ENCODE measurements around the gene MRPL27. TPM values are rescaled to one million over a fixed set of nuclear protein-coding genes. Genes with fewer than 3 reads are reported as not detected.
"Not testable (repeated sequence)": the region's sequence is repeated elsewhere in the genome, so short reads cannot be mapped to it uniquely, and the experiment has no call there.

The MRPL27 gene
- total and polyA plus RNA-seq, 4 donors: 34.8 to 103 (median 62.9) TPM

GRCh38 chr17:50406578-50406977, 33.6 kb upstream of the MRPL27 start:
- Histone ChIP-seq H3K9me3 (ENCODE audit: control insufficient read depth, low read length) (no peaks in the 10 kb centered on the region), H3K36me3 (ENCODE audit: control insufficient read depth in 1 of 2, insufficient read depth in 2 of 2, low read length in 1 of 2) (no peaks in the 10 kb centered on the region), H3K4me1 (ENCODE audit: control insufficient read depth in 1 of 2, insufficient read depth in 2 of 2, low read length in 2 of 2) (no peaks in the 10 kb centered on the region), H3K27ac (ENCODE audit: low read depth in 1 of 2, low read length in 2 of 2) (no peak overlapping the region), H3K4me3 (ENCODE audit: low read length in 2 of 2) (no peak overlapping the region), H3K27me3 (ENCODE audit: control insufficient read depth in 1 of 2, insufficient read depth in 2 of 2, low read length in 1 of 2) (no peaks in the 10 kb centered on the region)
- 71 to 72% methylated on average over 5 of the region's 5 CpGs for WGBS, 2 donors
- DNase-seq (no peak), ATAC-seq (ENCODE audit: low FRiP score) (no peak)
- intact Hi-C loops (cut with DNase I): no loop called here

- H3K4me1 ChIP-seq (ENCODE audit: control insufficient read depth in 1 of 2, insufficient read depth in 2 of 2, low read length in 2 of 2); ATAC-seq (ENCODE audit: low FRiP score): not testable (repeated sequence)
Observed at GRCh38 chr17:50405351-50405750, 32.4 kb upstream of the MRPL27 start.

GRCh38 chr17:50399591-50399990, 26.6 kb upstream of the MRPL27 start:
- DNase-seq; H3K27me3 ChIP-seq (ENCODE audit: control insufficient read depth in 1 of 2, insufficient read depth in 2 of 2, low read length in 1 of 2); H3K4me1 ChIP-seq (ENCODE audit: control insufficient read depth in 1 of 2, insufficient read depth in 2 of 2, low read length in 2 of 2); intact Hi-C loops (cut with DNase I); H3K36me3 ChIP-seq (ENCODE audit: control insufficient read depth in 1 of 2, insufficient read depth in 2 of 2, low read length in 1 of 2); H3K9me3 ChIP-seq (ENCODE audit: control insufficient read depth, low read length); ATAC-seq (ENCODE audit: low FRiP score); H3K27ac ChIP-seq (ENCODE audit: low read depth in 1 of 2, low read length in 2 of 2); H3K4me3 ChIP-seq (ENCODE audit: low read length in 2 of 2): not testable (repeated sequence)
- 94 to 95% methylated on average over 8 of the region's 8 CpGs for WGBS, 2 donors

More at GRCh38 chr17:50405351-50405750, 32.4 kb upstream of the MRPL27 start:
- intact Hi-C loops (cut with DNase I); H3K27ac ChIP-seq (ENCODE audit: low read depth in 1 of 2, low read length in 2 of 2); DNase-seq; H3K9me3 ChIP-seq (ENCODE audit: control insufficient read depth, low read length); H3K36me3 ChIP-seq (ENCODE audit: control insufficient read depth in 1 of 2, insufficient read depth in 2 of 2, low read length in 1 of 2); H3K4me3 ChIP-seq (ENCODE audit: low read length in 2 of 2); H3K27me3 ChIP-seq (ENCODE audit: control insufficient read depth in 1 of 2, insufficient read depth in 2 of 2, low read length in 1 of 2): not testable (repeated sequence)
- 77 to 85% methylated on average over 4 of the region's 4 CpGs for WGBS, 2 donors

GRCh38 chr17:50398672-50399071, 25.7 kb upstream of the MRPL27 start:
- H3K27ac ChIP-seq (ENCODE audit: low read depth in 1 of 2, low read length in 2 of 2); H3K9me3 ChIP-seq (ENCODE audit: control insufficient read depth, low read length); ATAC-seq (ENCODE audit: low FRiP score); H3K36me3 ChIP-seq (ENCODE audit: control insufficient read depth in 1 of 2, insufficient read depth in 2 of 2, low read length in 1 of 2); intact Hi-C loops (cut with DNase I); H3K27me3 ChIP-seq (ENCODE audit: control insufficient read depth in 1 of 2, insufficient read depth in 2 of 2, low read length in 1 of 2); DNase-seq; H3K4me1 ChIP-seq (ENCODE audit: control insufficient read depth in 1 of 2, insufficient read depth in 2 of 2, low read length in 2 of 2); H3K4me3 ChIP-seq (ENCODE audit: low read length in 2 of 2): not testable (repeated sequence)
- WGBS, 2 donors: 97 to 99% methylated on average over 3 of the region's 3 CpGs

GRCh38 chr17:50397919-50398285, 24.9 kb upstream of the MRPL27 start:
- ATAC-seq (ENCODE audit: low FRiP score): no peak
- H3K36me3 ChIP-seq (ENCODE audit: control insufficient read depth in 1 of 2, insufficient read depth in 2 of 2, low read length in 1 of 2): peaks cover 0 to 2% of the 10 kb centered on the region in 2 donors
- no peak for DNase-seq
- no peaks in the 10 kb centered on the region for H3K27me3 ChIP-seq (ENCODE audit: control insufficient read depth in 1 of 2, insufficient read depth in 2 of 2, low read length in 1 of 2)
- H3K9me3 ChIP-seq (ENCODE audit: control insufficient read depth, low read length): no peaks in the 10 kb centered on the region
- intact Hi-C loops (cut with DNase I): no loop called here
- H3K4me1 ChIP-seq (ENCODE audit: control insufficient read depth in 1 of 2, insufficient read depth in 2 of 2, low read length in 2 of 2): peaks cover 0 to 2% of the 10 kb centered on the region in 2 donors
- H3K4me3 ChIP-seq (ENCODE audit: low read length in 2 of 2): no peak overlapping the region
- H3K27ac ChIP-seq (ENCODE audit: low read depth in 1 of 2, low read length in 2 of 2): no peak overlapping the region
- 46 to 60% methylated on average over 9 of the region's 9 CpGs for WGBS, 2 donors

- DNase-seq (peak; percentile 93 to 98), ATAC-seq (ENCODE audit: low FRiP score) (peak; percentile 99)
- peak within 1 kb of the TSS in 1 of 2 donors; percentile 0 for H3K27ac ChIP-seq (ENCODE audit: low read depth in 1 of 2, low read length in 2 of 2)
- no peaks in the 10 kb centered on the region for H3K27me3 ChIP-seq (ENCODE audit: control insufficient read depth in 1 of 2, insufficient read depth in 2 of 2, low read length in 1 of 2)
- H3K36me3 ChIP-seq (ENCODE audit: control insufficient read depth in 1 of 2, insufficient read depth in 2 of 2, low read length in 1 of 2): peaks cover 0 to 2% of the 10 kb centered on the region in 2 donors
- peak within 1 kb of the TSS; percentile 31 to 79 for H3K4me3 ChIP-seq (ENCODE audit: low read length in 2 of 2)
- no peaks in the 10 kb centered on the region for H3K9me3 ChIP-seq (ENCODE audit: control insufficient read depth, low read length)
- peaks cover 0 to 2% of the 10 kb centered on the region in 2 donors for H3K4me1 ChIP-seq (ENCODE audit: control insufficient read depth in 1 of 2, insufficient read depth in 2 of 2, low read length in 2 of 2)
- WGBS, 2 donors: 1% methylated on average over 67 to 70 of the region's 70 CpGs
- intact Hi-C loops (cut with DNase I): no loop called here
Observed at GRCh38 chr17:50397111-50397918, 24.3 kb upstream of the MRPL27 start, which contains the start of gene LRRC59. Gene LRRC59 (minus strand): TSS chr17:50397523. CDS start chr17:50397317, 206 bp downstream.

- Histone ChIP-seq H3K4me1 (ENCODE audit: control insufficient read depth in 1 of 2, insufficient read depth in 2 of 2, low read length in 2 of 2) (peaks cover 0 to 2% of the 10 kb centered on the region in 2 donors), H3K27me3 (ENCODE audit: control insufficient read depth in 1 of 2, insufficient read depth in 2 of 2, low read length in 1 of 2) (no peaks in the 10 kb centered on the region), H3K9me3 (ENCODE audit: control insufficient read depth, low read length) (no peaks in the 10 kb centered on the region), H3K36me3 (ENCODE audit: control insufficient read depth in 1 of 2, insufficient read depth in 2 of 2, low read length in 1 of 2) (peaks cover 2 to 4% of the 10 kb centered on the region in 2 donors), H3K4me3 (ENCODE audit: low read length in 2 of 2) (peak overlapping the region; percentile 31 to 79), H3K27ac (ENCODE audit: low read depth in 1 of 2, low read length in 2 of 2) (no peak overlapping the region)
- WGBS, 2 donors: 1 to 2% methylated on average over 30 of the region's 30 CpGs
- intact Hi-C loops (cut with DNase I): no loop called here
- peak; percentile 62 to 86 for DNase-seq
- peak; percentile 51 for ATAC-seq (ENCODE audit: low FRiP score)
Observed at GRCh38 chr17:50396261-50397110, 23.5 kb upstream of the MRPL27 start.

GRCh38 chr17:50394711-50395110, 21.7 kb upstream of the MRPL27 start:
- DNase-seq (no peak), ATAC-seq (ENCODE audit: low FRiP score) (no peak)
- Histone ChIP-seq H3K36me3 (ENCODE audit: control insufficient read depth in 1 of 2, insufficient read depth in 2 of 2, low read length in 1 of 2) (peaks cover 4% of the 10 kb centered on the region in 2 donors), H3K9me3 (ENCODE audit: control insufficient read depth, low read length) (no peaks in the 10 kb centered on the region), H3K27me3 (ENCODE audit: control insufficient read depth in 1 of 2, insufficient read depth in 2 of 2, low read length in 1 of 2) (no peaks in the 10 kb centered on the region), H3K27ac (ENCODE audit: low read depth in 1 of 2, low read length in 2 of 2) (no peak overlapping the region), H3K4me3 (ENCODE audit: low read length in 2 of 2) (no peak overlapping the region), H3K4me1 (ENCODE audit: control insufficient read depth in 1 of 2, insufficient read depth in 2 of 2, low read length in 2 of 2) (peaks cover 0 to 2% of the 10 kb centered on the region in 2 donors)
- intact Hi-C loops (cut with DNase I): no loop called here
- 21 to 27% methylated on average over 3 of the region's 3 CpGs for WGBS, 2 donors

All from aorta (tissue), 5 donors.